Glomerular visceral epithelial cell (primary cell): ENCODE data around the gene WBP2NL.
"Not testable (repeated sequence)": the region's sequence is repeated elsewhere in the genome, so short reads cannot be mapped to it uniquely, and the experiment has no call there.

Experiments
- DNase-seq: peaks from one replicate; pipeline ENCODE4 v3.0.0-alpha.2; 2016; ENCODE audit errors: extremely low spot score

The WBP2NL gene

GRCh38 chr22:41998361-41999261 is at the start of gene WBP2NL:
Gene WBP2NL, plus strand, starts transcription at chr22:41998788. Its CDS starts 31 bp downstream, at chr22:41998819.
- DNase-seq, result peak; percentile 54

- DNase-seq, result not testable (repeated sequence)
These were observed 49.7 kb upstream of the WBP2NL start for GRCh38 chr22:41948928-41949296.

GRCh38 chr22:41949297-41949965 is 49.2 kb upstream of the WBP2NL start:
- DNase-seq, result no peak

GRCh38 chr22:41951898-41952474 is 46.6 kb upstream of the WBP2NL start, which contains the start of gene SMIM45:
Gene SMIM45, plus strand, starts transcription at chr22:41952150.
- no peak for DNase-seq

GRCh38 chr22:41952713-41953112 is 45.9 kb upstream of the WBP2NL start:
- DNase-seq, result no peak

GRCh38 chr22:41957941-41958556 is 40.5 kb upstream of the WBP2NL start:
- DNase-seq, result no peak

- DNase-seq, result no peak
These were observed 35.0 kb upstream of the WBP2NL start for GRCh38 chr22:41963453-41964111.

GRCh38 chr22:41964112-41964491 is 34.5 kb upstream of the WBP2NL start:
- DNase-seq, result no peak

GRCh38 chr22:41966225-41966606 is 32.4 kb upstream of the WBP2NL start:
- DNase-seq, result no peak

GRCh38 chr22:41966607-41967240 is 31.9 kb upstream of the WBP2NL start:
- DNase-seq, result peak; percentile 71

- no peak for DNase-seq
These were observed 30.0 kb upstream of the WBP2NL start for GRCh38 chr22:41968601-41969000.

- DNase-seq, result no peak
These were observed 29.4 kb upstream of the WBP2NL start, which contains the start of gene SEPTIN3 for GRCh38 chr22:41969110-41969646. Gene SEPTIN3, plus strand, starts transcription at chr22:41969443. Its CDS starts 2,050 bp downstream, at chr22:41971493.

GRCh38 chr22:41970601-41971000 is 28.0 kb upstream of the WBP2NL start:
- DNase-seq, result no peak

- DNase-seq, result no peak
These were observed 27.2 kb upstream of the WBP2NL start for GRCh38 chr22:41971431-41971830.

- no peak for DNase-seq
These were observed 23.8 kb upstream of the WBP2NL start for GRCh38 chr22:41974691-41975290.

GRCh38 chr22:41975299-41976069 is 23.1 kb upstream of the WBP2NL start:
- DNase-seq, result no peak

GRCh38 chr22:41976070-41976901 is 22.3 kb upstream of the WBP2NL start:
- DNase-seq, result no peak

- no peak for DNase-seq
These were observed 21.5 kb upstream of the WBP2NL start for GRCh38 chr22:41976961-41977566.
